Inflammatory macrophage treated with lipopolysaccharide for 1 hour (primary cell): ENCODE data around the gene SNX3.
A peak's percentile ranks its signal among the peaks of the same experiment; 100 is the strongest.

Experiments used
- DNase-seq, 2 donors: peaks; one replicate each; pipeline ENCODE4 v3.0.0-alpha.2; 2020 to 2022

SNX3 gene

DNA sequence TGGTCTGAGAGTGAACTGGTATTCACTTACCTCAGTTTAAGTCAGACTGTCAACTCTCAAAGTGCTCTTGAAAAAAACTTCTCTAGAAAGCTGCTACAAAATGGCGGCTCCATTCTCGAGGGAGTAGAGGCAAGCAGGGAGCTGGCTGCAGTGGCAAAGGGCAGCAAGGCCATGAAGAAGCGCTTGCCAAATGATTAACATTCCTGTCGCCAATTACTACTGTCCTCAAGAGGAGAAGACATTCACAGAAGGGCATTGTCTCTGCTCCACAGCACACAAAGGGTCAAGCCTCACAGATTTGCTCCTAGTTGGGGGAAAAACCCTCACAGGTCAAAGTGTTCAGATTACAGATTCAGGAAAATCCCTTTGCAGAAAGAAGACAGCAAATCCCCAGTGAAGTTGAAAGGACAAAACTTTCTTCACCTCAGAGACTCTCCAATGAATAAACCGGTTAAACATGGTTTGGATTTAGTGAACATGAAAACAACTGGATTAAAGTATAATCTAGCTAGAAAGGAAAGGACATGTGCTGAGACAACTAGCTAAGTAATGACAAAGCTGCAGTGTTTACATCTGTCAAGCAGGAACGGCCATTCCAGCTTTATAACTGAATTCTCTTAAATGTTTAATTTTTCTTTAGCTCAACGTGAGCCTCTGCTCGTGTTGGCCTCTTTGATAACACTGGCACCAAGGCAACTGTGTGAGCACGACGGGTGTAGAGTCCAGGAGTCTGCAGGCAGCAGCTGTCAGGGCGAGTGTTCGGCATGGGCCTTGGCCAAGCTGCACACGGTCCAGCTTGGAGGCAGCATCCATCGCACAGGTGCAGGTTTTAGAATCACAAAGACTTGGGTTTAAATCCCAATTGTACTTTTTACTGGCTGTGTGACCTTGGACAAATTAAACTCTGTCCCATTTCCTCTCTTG, 57.4 kb downstream of the SNX3 start:
- no peak for DNase-seq

DNA sequence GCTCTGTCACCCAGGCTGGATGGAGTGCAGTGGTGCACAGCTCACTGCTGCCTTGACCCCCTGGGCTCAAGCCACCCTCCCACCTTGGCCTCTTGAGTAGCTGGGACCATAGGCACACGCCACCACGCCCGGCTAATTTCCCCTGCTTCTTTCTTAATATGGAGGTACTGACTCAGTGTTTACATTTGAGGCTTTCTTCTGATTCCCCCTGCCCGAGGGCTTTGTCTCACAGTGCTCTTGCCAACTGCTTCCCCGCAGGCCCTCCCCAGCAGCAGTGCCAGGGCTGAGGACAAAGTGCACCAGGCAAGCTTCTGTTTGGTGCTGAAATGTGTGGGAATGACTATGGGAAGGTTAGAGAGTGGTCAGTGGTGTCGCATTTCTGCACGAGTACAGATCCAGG, 60.2 kb downstream of the SNX3 start:
- DNase-seq = no peak

DNA sequence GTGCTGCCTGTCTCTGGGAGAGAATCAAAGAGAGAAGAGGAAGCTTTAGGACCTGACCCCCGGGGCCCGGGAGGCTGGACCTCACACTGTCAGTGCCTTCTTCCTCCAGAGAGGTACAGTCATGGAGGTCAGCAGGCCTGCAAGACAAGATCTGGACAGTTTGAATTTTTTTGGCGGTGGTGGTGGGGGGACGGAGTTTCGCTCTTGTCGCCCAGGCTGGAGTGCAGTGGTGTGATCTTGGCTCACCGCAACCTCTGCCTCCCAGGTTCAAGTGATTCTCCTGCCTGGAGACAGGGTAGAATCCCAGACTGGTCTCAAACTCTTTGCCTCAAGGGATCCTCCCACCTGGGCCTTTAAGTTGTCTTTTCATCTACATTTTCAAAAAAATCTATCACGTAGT, 60.7 kb downstream of the SNX3 start:
- DNase-seq = no peak

DNA sequence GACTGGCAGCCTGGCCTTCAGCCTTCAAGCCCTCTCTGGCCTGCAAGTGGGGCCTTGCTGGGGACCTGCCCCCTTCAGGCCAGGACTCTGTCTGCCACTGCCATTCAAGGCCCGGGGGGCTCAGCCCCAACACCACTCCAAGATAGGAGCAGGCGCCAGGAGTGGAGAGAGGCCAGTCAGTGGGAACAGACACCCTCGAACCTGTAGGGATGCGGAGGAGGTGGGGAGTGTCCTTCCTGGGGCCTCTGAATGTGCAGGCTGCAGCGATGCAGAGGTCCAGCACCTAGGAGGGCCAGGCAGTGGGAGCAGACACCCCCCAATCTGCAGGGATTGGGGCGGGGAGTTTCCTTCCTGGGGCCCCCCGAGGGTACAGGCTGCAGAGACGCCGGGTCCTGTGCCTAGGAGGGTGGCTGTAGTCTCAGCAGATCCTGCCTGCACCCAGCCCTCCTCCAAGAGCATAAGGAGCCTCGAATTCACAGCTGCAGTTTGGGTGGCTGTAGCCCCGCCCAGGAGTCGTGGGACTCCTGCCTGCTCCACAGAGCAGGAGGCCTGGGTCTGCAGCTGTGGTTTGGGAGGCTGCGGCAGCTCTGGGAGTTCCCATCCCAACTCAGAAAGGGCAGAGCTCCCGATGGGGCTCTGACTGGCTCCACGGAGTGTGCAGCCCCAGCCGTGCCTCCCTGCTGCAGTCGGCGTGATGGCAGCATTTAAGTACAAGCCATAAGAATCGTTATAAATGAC, 61.9 kb downstream of the SNX3 start:
- no peak for DNase-seq

DNA sequence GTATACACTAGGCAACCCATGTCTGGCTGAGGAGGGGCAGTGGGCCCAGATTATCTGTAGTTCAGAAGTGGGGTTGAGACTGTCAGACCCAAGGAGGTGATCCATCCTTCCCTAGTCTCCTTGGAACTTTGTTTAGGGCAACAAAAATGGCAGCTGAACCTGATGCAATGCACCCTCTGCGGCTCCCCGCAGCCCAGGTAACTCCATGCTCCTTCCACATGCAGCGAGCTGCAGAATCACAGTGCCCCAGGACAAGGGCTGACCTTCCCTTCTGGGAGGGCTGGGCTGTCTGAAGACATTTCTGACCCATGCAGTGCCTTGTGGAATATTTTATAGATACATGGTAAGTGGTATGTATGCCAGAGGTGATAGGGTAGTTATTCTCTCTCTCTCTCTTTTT, 65.6 kb downstream of the SNX3 start:
- DNase-seq = no peak

DNA sequence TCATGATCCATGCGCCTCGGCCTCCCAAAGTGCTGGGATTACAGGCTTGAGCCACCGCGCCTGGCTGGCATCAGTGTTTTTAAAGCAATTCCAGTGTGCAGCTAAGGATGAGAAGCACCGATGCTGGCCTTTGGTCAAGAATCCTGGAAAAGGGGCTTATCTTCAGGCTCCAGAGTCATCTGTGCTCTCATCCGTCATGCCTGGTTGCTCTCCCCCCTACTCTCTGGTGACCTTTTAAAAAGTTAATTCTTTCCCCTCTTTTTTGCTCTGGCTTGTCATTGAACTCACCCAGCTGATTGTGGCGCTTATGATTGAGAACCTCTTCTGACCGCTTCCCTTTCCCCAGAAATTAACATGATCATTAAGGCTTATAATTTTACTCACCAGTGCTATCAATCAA, 66.3 kb downstream of the SNX3 start:
- no peak for DNase-seq

DNA sequence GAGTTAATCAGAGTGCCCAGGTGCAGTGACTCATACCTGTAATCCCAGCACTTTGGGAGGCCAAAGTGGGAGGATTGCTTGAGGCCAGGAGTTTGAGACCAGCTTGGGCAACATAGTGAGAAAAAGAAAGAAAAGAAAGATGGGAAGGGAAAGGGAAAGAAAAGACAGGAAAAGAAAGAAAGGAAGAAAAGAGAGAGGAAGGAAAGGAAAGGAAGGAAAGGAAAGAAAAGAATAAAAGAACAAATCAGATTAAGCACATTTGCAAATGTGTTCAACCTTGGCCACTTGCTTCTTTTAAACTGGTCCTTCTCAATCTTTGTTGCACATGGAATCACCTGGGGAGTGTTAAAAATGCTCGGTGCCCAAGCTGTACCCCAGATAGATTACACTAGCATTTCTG, 67.0 kb downstream of the SNX3 start:
- DNase-seq = no peak

DNA sequence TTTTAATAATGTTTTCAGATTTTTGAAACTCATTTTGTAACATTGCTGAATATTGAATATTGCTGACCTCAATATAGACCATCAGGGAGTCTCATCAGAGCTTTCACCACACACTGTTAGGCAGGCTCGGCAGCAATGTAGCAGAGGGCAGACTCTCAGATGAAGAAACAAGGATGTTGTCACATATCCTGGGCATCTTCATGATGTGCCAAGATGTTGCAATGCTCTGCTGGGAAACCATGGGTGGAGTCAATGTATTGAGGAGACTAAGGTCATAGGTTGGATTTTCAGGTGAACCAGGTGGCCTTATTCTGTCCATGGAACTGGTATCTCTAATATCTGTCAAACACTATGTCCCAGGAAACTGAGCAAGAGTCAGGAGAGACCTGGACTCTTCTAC, 67.7 kb downstream of the SNX3 start:
- DNase-seq = peak; percentile 6 to 23

DNA sequence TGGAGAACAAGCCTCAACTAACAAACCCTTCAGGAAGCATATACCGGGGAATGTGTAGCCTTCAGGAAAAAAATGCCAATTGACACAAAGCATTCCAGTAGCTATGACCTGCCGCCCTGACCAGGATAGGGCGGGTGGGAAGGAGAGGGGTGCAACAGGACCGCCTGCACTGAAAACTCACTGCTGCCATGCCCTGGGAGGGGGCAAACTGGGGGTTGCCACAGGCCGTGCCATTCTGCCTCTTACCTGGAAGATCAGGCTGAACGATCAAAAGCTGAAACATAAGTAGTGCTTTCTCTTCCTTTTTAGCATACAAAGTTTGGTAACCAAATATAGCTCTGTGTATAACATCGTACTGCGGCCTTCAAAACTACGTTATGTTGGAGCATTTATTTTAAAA, 73.3 kb downstream of the SNX3 start:
- no peak for DNase-seq

DNA sequence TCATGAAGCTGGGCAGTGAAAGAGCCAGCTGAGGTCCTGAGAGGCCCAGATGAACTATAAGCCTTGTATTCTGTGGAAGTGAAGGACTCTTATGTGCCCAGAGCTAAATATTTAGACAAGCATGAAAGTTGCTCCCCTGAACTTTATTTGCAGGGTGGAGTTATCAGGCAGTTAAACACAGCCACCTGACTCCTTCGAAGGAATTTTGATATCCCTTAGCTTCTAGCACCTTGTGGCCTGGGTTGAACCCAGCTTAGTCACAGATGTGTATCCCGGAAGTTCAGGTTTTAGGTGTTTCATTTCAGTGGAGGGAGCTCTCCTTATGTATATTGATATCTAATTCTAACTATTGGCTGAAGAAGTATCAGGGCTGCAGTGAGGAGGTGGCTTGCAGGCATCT, 74.6 kb downstream of the SNX3 start:
- no peak for DNase-seq

DNA sequence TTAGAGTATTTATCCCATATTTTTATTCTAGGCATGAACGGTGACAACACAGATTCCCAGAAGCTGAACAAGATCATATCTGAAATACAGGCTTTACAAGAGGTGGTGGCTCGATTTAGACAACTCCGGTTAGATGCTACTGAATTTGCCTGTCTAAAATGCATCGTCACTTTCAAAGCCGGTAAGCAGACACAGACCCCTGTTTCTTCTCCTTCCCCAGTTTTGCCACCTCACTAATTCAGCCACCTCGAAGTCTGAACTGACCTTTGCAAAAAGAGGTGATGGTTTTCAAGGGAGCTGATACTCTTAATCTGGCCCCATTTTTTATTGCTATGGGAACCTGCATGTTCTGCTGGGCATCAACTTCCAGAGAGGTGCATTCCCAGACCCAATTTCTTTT, 80.1 kb downstream of the SNX3 start:
- DNase-seq = no peak

DNA sequence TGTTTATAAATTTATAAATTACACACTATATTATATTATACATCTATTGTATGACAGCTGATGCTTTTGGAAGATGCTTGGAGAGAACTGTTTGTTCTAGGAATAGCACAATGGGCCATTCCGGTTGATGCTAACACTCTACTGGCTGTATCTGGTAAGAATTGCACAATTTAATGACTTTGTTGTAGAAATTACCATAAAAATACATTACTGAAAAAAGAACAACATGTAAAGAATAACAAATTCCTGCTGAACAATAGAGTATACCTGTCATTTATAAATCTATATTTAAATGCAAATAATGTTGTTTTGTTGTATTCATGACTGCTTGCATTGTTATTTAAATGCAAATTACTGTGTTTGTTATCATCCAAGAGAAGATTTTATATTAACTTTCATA, 80.6 kb downstream of the SNX3 start:
- DNase-seq = no peak

DNA sequence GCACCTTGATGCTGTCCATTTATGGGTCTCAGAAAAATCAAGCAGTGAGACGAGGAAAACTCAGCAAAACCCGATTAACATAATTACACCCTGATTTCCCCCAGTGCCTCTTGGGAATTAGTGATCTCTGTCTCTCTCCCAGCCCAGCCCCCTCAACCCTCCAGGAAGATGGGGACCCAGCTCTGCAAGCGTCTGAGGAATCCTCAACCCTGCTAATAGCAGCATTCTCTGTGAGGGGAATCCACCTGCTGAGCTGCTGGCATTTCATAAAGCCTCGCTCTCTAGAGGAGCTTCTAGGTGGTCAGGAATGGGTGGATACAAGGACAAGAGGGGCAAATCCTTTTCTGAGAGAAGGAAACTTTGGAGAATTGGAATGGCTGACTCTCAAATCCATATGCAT, 81.1 kb downstream of the SNX3 start:
- no peak for DNase-seq

DNA sequence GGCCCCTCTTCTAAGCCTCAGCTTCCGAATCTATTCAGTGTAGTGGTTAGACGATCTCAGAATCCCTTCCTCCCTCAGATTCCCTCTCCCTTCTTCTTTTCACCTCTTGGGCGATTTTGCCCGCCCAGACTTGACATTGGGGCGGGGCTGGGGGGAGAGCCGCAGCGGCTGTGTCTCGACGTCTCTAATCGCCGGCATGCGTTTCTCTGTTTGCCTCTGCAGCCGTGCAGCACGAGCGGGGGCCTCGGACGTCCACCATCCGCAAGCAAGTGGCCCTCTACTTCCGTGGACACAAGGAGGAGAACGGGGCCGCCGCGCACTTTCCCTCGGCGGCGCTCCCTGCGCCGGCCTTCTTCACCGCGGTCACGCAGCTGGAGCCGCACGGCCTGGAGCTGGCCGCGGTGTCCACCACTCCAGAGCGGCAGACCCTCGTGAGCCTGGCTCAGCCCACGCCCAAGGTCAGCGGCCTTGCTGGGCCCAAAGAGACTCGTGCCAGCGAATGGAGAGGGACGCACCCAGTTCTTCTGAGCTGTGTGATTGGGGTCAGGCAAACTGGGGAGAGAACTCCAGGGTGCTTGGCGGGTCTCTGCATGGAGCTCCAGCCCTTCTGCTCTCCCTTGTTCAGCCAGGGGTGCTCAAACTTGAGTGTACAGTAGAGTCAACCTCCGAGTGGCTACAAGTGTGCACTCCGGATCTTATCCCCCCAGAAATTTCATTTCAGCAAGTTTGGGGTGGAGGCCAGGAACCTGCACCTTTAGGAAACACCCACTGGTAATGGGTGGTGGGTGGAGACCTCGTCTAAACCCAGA, 84.4 kb downstream of the SNX3 start:
- DNase-seq = no peak

DNA sequence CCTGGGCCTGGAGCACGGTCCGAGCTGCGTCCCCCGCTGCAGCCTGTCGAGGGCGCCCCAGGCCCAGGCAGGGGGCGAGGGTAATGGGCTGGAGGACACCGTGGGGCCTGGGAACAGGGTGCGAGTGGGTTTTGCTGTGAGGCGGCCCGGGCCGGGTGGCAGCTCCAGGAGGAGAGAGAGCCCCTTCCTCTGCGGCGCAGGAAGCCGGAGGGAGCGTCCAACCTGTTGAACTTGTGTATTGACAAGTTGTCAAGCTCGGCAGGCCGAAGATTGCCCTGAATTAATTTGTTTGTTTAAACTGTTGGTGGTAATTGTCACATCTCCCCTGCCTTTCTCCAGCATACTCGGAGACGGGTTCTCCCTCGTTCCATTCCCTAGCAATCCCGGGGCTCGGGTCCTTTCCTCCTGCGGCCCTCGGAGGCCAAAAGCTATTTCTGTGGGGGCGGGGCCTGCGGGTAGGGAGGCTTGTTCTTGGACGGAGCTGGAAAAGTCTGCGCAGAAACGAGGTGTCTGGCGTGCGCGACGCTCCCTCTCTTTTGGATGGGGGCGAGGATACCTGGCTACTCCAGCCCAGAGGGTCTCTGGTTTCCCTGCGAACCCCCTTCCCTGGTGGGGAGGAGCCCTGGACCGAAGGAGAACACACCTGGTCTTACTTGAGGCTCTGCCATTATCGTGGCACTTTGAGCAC, 85.1 kb downstream of the SNX3 start:
- DNase-seq = no peak

DNA sequence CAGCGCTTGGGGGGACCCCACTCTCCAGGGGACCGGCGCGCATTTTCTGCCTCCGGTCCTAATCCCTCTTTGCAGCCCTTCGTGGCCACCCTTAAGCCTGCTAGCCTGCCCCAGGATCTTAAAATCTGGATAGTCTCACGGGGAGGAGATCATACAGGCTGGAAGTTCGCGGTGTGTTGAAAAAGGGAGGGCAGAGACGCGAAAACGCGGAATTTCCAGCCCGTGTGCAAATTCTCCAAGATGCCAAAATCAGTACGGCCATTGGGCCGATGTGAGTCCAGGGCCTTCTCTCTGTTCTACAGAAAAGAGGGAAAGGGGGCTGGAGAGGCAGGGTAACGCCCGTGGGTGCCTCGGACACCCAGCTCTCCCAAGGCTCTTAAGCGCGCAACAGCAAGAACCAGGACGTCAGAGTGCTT, 85.7 kb downstream of the SNX3 start:
- no peak for DNase-seq

DNA sequence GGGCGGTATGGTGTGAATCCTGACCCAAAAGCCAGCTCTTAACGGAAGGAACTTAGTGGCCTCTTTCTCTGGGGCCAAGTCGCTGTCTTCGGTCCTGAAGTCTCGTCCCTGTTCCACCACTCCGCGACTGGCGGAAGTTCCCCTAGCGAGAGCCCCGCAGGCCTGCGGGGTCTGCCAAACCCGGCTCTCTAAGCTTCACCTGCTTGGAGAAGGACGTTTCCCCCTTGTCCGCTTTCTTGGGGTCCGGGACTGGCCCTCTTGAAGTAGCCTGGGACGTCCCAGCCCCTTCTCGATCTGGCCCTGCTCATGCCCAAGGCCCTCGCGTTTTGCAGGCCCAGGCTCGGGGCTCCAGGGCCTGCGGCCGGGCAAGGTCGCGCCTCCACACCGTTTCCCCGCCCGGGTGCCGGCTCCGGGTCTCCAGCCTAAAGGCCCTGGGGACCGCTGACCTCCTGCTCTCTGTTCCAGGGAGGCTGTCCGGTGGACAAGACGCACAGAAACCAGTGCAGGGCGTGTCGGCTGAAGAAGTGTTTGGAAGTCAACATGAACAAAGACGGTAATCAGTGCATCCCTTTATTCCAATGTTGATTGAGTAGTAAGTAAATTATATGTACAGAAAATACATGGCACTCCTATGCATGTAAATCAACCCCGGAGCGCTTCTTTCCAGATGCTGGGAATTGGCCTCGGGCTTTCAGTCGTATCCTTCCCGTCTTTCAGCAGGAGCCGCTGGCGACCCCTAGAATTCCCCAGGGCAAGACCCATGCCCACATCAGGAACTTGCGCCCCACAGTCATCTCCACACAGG, 86.3 kb downstream of the SNX3 start:
- peak; percentile 43 to 59 for DNase-seq

DNA sequence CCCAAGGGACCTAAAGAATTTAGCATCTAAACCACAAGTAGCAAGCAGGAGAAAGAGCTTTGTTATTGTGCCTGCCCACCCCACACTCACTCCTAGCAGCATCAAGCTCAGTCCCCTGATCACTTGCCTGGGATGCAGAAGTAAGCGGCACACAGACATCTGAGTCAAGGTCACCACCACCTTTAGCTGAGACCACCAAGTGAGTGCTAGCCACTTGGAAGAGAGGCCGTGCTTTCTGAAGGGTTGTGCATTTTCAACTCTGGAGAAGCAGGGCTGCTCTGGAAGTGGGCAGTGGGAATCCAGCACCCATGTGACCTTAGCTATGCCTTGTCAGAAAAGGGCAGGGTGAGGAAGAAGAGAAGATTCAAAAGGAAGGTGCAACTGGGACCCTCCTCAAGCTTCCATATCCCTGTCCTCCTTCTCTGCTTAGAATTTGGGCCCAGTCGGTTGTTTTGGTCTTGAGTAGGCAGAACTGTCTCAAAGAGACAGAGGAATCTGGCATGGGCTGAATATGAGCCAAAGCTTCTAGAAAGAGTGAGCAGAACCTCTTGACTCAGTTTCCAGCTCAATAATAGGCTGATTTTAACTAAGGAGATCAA, 88.8 kb downstream of the SNX3 start:
- no peak for DNase-seq

DNA sequence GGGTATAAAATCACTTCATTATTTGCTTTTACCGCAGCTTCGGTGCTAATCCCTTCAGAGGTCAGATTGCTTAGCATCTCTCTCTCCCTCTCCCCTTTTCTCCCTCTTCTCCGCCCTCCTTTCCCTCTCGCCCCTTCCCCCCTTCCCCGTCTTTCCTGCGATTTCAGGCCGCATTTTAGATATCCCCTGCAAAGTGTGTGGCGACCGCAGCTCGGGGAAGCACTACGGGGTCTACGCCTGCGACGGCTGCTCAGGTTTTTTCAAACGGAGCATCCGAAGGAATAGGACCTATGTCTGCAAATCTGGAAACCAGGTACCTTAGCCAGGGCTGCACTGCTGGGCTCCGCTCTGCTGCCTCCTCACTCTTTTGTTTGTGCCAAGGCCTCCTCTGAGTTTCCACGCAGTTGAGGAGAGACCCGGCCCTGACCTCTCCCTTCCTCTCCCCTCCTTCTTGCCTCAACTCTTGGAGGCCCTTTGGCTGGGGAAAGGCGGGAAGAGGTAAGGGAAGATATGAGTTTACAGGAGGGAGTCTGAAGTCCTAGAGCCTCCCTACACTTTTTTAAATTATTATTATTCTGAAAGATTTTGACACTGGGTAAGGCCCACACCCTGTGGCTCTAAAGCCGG, 89.4 kb downstream of the SNX3 start:
- no peak for DNase-seq

DNA sequence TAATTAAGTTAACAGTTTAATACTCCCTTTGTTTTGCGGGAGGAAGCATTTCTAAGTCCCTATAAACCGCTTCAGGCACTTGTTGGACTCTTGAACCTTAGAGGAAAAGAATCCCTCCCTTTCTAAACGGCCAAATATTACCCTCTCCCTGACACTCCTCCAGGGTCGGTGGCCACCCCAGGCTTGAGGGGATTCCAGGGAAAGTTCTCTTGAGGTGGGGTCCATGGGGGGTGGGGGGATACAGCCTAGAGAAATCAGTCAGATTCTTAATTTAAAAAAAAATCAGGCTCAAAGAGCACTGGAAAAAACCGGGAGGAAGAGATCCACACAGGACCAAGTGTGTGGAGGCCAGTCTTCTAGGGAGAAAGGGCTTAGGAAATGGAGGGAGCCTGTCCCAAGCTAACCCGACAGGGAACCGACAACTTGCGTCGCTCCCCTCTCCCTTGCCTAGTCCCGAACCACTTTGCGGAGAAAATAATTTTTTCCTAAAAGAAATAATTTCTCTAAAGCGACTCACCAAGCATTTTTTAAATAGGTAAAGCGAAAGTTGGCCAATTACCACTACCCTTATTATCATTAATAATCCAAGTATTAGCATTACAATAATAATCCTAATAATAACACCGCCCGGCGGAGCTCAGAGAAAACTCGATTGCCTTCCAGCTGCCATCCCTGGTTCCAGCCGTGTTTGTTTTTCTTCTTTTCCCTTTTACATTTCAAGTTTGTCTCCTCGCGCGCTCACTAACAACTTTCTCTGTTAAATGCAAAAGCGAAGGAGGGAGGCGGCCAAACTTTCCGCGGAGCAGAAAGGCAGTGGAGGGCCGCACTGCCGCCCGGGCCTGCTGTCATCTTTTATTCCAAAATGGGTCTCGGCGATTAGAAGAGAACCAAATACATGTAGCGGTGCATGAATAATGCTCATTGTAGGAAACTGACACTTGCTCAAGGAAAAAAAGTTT, 90.2 kb downstream of the SNX3 start:
- no peak for DNase-seq
